Measurements from ENCODE around the gene ADM5. TPM values are rescaled to one million over a fixed set of nuclear protein-coding genes. Genes with fewer than 3 reads are reported as not detected.

Gene ADM5
- total RNA-seq, 1 donor from 2014 or later: 0.49 TPM

DNA sequence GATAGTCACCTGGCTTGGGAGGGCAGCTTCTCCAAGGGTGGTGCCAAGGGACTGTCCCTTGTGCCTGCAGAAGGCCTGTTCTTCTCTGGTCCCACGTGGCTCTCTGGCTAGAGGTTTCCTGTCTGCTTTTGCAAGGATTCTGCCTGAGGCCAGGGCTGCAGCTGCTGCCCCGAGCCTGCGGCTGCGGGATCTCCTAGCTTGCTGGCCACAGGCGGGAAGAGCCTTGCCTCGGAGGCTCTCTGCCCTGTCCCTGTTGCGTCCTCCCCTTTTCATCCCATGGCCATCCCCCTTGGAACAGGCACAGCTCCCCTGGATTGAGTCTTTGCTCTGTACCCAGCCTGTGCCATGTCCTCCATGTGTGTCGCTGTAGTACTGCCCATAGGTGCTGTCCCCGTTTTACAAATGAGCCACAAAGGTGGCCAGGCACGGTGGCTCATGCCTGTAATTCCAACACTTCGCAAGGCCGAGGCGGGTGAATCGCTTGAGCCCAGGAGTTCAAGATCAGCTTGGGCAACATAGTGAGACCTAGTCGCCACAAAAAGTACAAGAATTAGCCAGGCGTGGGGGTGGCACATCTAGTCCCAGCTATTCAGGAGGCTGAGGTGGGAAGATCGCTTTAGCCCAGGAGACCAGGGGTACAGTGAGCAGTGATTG is 32.8 kb upstream of the ADM5 start:
- no peak overlapping the region for H3K27ac ChIP-seq (replicated peaks)
- TF ChIP-seq, protein P1, sequence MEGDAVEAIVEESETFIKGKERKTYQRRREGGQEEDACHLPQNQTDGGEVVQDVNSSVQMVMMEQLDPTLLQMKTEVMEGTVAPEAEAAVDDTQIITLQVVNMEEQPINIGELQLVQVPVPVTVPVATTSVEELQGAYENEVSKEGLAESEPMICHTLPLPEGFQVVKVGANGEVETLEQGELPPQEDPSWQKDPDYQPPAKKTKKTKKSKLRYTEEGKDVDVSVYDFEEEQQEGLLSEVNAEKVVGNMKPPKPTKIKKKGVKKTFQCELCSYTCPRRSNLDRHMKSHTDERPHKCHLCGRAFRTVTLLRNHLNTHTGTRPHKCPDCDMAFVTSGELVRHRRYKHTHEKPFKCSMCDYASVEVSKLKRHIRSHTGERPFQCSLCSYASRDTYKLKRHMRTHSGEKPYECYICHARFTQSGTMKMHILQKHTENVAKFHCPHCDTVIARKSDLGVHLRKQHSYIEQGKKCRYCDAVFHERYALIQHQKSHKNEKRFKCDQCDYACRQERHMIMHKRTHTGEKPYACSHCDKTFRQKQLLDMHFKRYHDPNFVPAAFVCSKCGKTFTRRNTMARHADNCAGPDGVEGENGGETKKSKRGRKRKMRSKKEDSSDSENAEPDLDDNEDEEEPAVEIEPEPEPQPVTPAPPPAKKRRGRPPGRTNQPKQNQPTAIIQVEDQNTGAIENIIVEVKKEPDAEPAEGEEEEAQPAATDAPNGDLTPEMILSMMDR (IDR thresholded peaks at IDR 0.05; ENCODE audit: borderline replicate concordance): no peak
- H3K27me3 ChIP-seq (ENCODE audit: low read depth): no peaks in the 10 kb centered on the region
- intact Hi-C loops (cut with micrococcal nuclease): no loop called here
- no peaks in the 10 kb centered on the region for H3K4me1 ChIP-seq
- H3K9me3 ChIP-seq (replicated peaks): no peaks in the 10 kb centered on the region
- H3K36me3 ChIP-seq: peaks cover 95% of the 10 kb centered on the region
- no peak overlapping the region for H3K4me3 ChIP-seq
- DNase-seq: no peak

DNA sequence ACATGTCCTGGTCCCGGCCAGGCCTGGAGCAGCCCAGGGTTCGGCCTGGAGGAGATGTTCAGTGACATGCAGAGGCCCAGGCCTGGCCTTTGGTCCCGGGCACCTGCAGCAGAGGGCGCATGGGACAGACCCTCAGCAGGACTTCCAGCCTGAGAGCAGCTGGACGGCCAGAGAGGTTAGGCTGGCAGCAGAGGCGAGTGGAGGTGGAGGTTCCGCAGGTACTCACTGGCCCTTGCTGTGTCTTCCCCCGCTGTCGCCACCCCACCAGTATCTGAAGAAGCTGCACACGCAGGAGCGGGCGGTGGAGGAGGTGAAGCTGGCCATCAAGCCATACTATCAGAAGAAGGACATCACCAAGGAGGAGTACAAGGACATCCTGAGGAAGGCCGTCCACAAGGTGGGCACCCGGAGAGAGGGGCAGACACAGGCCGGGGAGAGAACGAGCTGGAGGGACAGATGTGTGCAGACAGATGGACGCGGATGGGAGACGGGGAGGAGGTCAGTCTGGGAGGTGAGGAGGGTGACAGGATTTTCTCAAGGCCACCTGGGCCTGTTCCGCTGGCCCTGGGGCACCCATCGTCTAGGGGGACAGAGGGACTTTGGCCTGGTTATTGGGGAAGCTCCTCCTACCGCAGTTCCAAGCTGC is 31.8 kb upstream of the ADM5 start:
- TF ChIP-seq, protein P1 (IDR thresholded peaks at IDR 0.05; ENCODE audit: borderline replicate concordance): no peak
- intact Hi-C loops (cut with micrococcal nuclease): no loop called here
- H3K4me3 ChIP-seq: no peak overlapping the region
- H3K4me1 ChIP-seq: no peaks in the 10 kb centered on the region
- DNase-seq: no peak
- H3K9me3 ChIP-seq (replicated peaks): no peaks in the 10 kb centered on the region
- H3K27me3 ChIP-seq (ENCODE audit: low read depth): no peaks in the 10 kb centered on the region
- H3K27ac ChIP-seq (replicated peaks): no peak overlapping the region
- peaks cover 100% of the 10 kb centered on the region for H3K36me3 ChIP-seq

- no peak overlapping the region for H3K27ac ChIP-seq (replicated peaks)
- H3K27me3 ChIP-seq (ENCODE audit: low read depth): no peaks in the 10 kb centered on the region
- TF ChIP-seq, protein P1 (IDR thresholded peaks at IDR 0.05; ENCODE audit: borderline replicate concordance): no peak
- H3K9me3 ChIP-seq (replicated peaks): no peaks in the 10 kb centered on the region
- no peaks in the 10 kb centered on the region for H3K4me1 ChIP-seq
- H3K36me3 ChIP-seq: peaks cover 100% of the 10 kb centered on the region
- DNase-seq: no peak
- intact Hi-C loops (cut with micrococcal nuclease): no loop called here
- no peak overlapping the region for H3K4me3 ChIP-seq
Measured at GRCh38 chr19:49658139-49658517, 31.3 kb upstream of the ADM5 start.

- no peak overlapping the region for H3K4me3 ChIP-seq
- H3K36me3 ChIP-seq: peaks cover 94% of the 10 kb centered on the region
- H3K27ac ChIP-seq (replicated peaks): no peak overlapping the region
- TF ChIP-seq, protein P1 (IDR thresholded peaks at IDR 0.05; ENCODE audit: borderline replicate concordance): no peak
- H3K9me3 ChIP-seq (replicated peaks): no peaks in the 10 kb centered on the region
- no peak for DNase-seq
- H3K27me3 ChIP-seq (ENCODE audit: low read depth): no peaks in the 10 kb centered on the region
- H3K4me1 ChIP-seq: peaks cover 3% of the 10 kb centered on the region
- intact Hi-C loops (cut with micrococcal nuclease): no loop called here
Measured at GRCh38 chr19:49658566-49659442, 30.6 kb upstream of the ADM5 start.

DNA sequence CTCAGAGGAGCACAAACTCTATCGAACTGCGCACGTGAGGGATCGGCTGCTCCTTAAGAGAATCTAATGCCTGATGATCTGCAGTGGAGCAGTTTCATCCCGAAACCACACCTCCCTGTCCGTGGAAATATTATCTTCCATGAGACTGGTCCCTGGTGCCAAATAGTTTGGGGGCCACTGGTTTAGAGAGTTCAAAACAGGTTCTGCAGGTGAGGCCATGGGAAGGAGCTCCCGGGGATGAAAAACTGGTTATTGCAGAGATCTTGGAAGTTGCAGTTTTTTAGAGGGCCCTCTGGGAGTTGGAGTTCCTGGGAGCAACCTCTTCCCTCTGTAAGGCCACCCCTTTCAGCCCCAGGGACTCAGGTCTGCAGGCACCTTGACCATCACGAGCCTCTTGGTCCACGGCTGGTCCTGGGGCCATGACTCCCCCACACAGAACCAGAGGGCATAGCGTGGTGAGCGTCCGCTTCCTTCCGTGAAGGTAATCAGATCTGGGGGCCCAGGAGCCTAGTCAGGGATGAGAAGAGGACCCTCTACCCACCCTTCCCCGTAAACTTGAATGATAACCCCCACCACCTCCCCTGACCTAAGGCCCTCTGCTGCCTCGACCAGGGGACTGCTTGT is 28.9 kb upstream of the ADM5 start:
- no peak overlapping the region for H3K27ac ChIP-seq (replicated peaks)
- peaks cover 77% of the 10 kb centered on the region for H3K36me3 ChIP-seq
- no peak overlapping the region for H3K4me3 ChIP-seq
- intact Hi-C loops (cut with micrococcal nuclease): no loop called here
- peaks cover 19% of the 10 kb centered on the region for H3K4me1 ChIP-seq
- no peaks in the 10 kb centered on the region for H3K9me3 ChIP-seq (replicated peaks)
- DNase-seq: no peak
- no peaks in the 10 kb centered on the region for H3K27me3 ChIP-seq (ENCODE audit: low read depth)
- TF ChIP-seq, protein P1 (IDR thresholded peaks at IDR 0.05; ENCODE audit: borderline replicate concordance): no peak

Data from left ventricle myocardium inferior (tissue), 1 donor.